HepG2 (cell line): ENCODE measurements around the gene VPS4A. TPM values are rescaled to one million over a fixed set of nuclear protein-coding genes. Genes with fewer than 3 reads are reported as not detected.
A peak's percentile ranks its signal among the peaks of the same experiment; 100 is the strongest.

ENCODE experiments used
- ATAC-seq: fragments of 200-7000 bp; cut with Tn5 transposase; 3 replicates; pipeline ENCODE4 v1.9.1; 2020; ENCODE audit warnings: mild to moderate bottlenecking, moderate library complexity
- BruUV-seq: library from RNA; stranded (reverse); fragments of 400-500 nt; replicated peaks from 2 replicates; lab custom pipeline; 2021; lab: Mats Ljungman, UMichigan
- CTCF ChIA-PET: fragments of 300-600 bp; formaldehyde crosslinking; extraction: SDS; loops from one replicate; lab custom pipeline; 2021; ENCODE audit warnings: low total read pairs, inconsistent platforms, low intra/inter-chr PET ratio; lab: Yijun Ruan, JAX
- POLR2A ChIA-PET: fragments of 350-600 bp; sonication (Branson Sonifier 250); formaldehyde crosslinking; loops from one replicate; lab custom pipeline; 2020; ENCODE audit warnings: antibody characterized with exemption, inconsistent platforms; lab: Yijun Ruan, JAX
- DNase-seq: peaks from one replicate; pipeline ENCODE4 v3.0.0-alpha.2; 2015; ENCODE audit warnings: low spot score
- FAIRE-seq: peaks from 3 replicates; lab custom pipeline; 2011; peaks lifted over from hg19 to GRCh38; lab: Jason Lieb, UNC
- H2AFZ ChIP-seq: one replicate; pipeline ENCODE4 v1.6.1; 2011; ENCODE audit warnings: low read length, inconsistent platforms
- H3K27ac ChIP-seq: fragments of 300-600 bp; 3 replicates; pipeline ENCODE4 v1.8.0; 2011; ENCODE audit warnings: mixed run types, mild to moderate bottlenecking, mixed read lengths, low read length, inconsistent platforms; ENCODE audit not compliant: insufficient read depth; ENCODE audit errors: extremely low read length
- H3K27me3 ChIP-seq, 2 experiments: fragments of 200-600 bp in 1 of 2; 2 replicates in 1 of 2; 3 replicates in 1 of 2; pipeline versions ENCODE4 v1.6.0 to v1.8.0; 2011; ENCODE audit warnings: low read length in 2 of 2, mild to moderate bottlenecking in 2 of 2, moderate library complexity in 2 of 2, inconsistent platforms in 1 of 2; ENCODE audit not compliant: insufficient read depth in 2 of 2, control insufficient read depth in 1 of 2
- H3K36me3 ChIP-seq, 2 experiments: fragments of 200-600 bp in 1 of 2; replicated peaks in 1 of 2; 2 replicates in 1 of 2; 3 replicates in 1 of 2; pipeline versions ENCODE4 v1.5.1 to v1.8.0; 2011; ENCODE audit warnings: low read length in 2 of 2, inconsistent platforms in 1 of 2; ENCODE audit not compliant: insufficient read depth in 2 of 2, control insufficient read depth in 1 of 2
- H3K4me1 ChIP-seq: 2 replicates; pipeline ENCODE4 v1.5.1; 2012; ENCODE audit warnings: low read length, inconsistent platforms; ENCODE audit not compliant: insufficient read depth
- H3K4me2 ChIP-seq: 2 replicates; pipeline ENCODE4 v1.6.0; 2011; ENCODE audit warnings: low read depth, low read length, inconsistent platforms
- H3K4me3 ChIP-seq, 3 experiments: fragments of 200-600 bp in 1 of 3; sonication (generic), shearing (Covaris generic) in 1 of 3; replicated peaks in 1 of 3; 2 replicates each; pipeline ENCODE4 v1.5.1; 2011 to 2016; ENCODE audit warnings: low read length in 3 of 3, inconsistent platforms in 2 of 3, low read depth in 2 of 3, mild to moderate bottlenecking in 2 of 3, control low read depth in 1 of 3, mixed read lengths in 1 of 3; ENCODE audit not compliant: insufficient read depth in 1 of 3
- H3K79me2 ChIP-seq: one replicate; pipeline ENCODE4 v1.6.1; 2011; ENCODE audit warnings: low read length, inconsistent platforms; ENCODE audit not compliant: insufficient read depth
- H3K9ac ChIP-seq: 2 replicates; pipeline ENCODE4 v1.6.0; 2011; ENCODE audit warnings: mild to moderate bottlenecking, low read depth, low read length, inconsistent platforms; ENCODE audit not compliant: insufficient read depth
- H3K9me3 ChIP-seq: 2 replicates; pipeline ENCODE4 v1.5.1; 2012; ENCODE audit warnings: mild to moderate bottlenecking, low read length
- H4K20me1 ChIP-seq: 2 replicates; pipeline ENCODE4 v1.6.0; 2011; ENCODE audit warnings: inconsistent platforms, mild to moderate bottlenecking, low read length, moderate library complexity; ENCODE audit not compliant: insufficient read depth
- AKAP8 ChIP-seq: sonication (generic); formaldehyde crosslinking; IDR thresholded peaks from 2 replicates; pipeline ENCODE4 v1.5.1; 2020; ENCODE audit warnings: mild to moderate bottlenecking, missing genetic modification reagents
- BRCA1 ChIP-seq: sonication (generic); formaldehyde crosslinking; IDR thresholded peaks from 2 replicates; pipeline ENCODE4 v1.4.0; 2020; ENCODE audit warnings: missing genetic modification reagents
- GATA4 ChIP-seq: sonication (generic); IDR thresholded peaks from 2 replicates; pipeline ENCODE4 v1.6.1; 2016; ENCODE audit warnings: antibody characterized with exemption, low read depth, borderline replicate concordance
- HDAC1 ChIP-seq: sonication (generic); formaldehyde crosslinking; IDR thresholded peaks from 2 replicates; pipeline ENCODE4 v1.5.1; 2020; ENCODE audit warnings: mild to moderate bottlenecking, missing genetic modification reagents
- JUNB ChIP-seq: sonication (generic); formaldehyde crosslinking; IDR thresholded peaks from 2 replicates; pipeline ENCODE4 v1.8.0; 2022; ENCODE audit warnings: missing genetic modification reagents, mild to moderate bottlenecking, borderline replicate concordance
- MBNL3 ChIP-seq: fragments of 250-450 bp; sonication (Bioruptor Pico); conservative IDR thresholded peaks from 2 replicates; pipeline ENCODE4 v1.8.0; 2022; ENCODE audit warnings: mild to moderate bottlenecking, inconsistent platforms
- NFE2 ChIP-seq: sonication (generic); formaldehyde crosslinking; IDR thresholded peaks from 2 replicates; pipeline ENCODE4 v1.4.0; 2020; ENCODE audit warnings: missing genetic modification reagents
- POLR2A ChIP-seq, 2 experiments: IDR thresholded peaks; 2 replicates each; pipeline ENCODE4 v1.6.1; 2011; ENCODE audit warnings: low read depth in 2 of 2, low read length in 2 of 2, mild to moderate bottlenecking in 1 of 2, moderate library complexity in 1 of 2; ENCODE audit not compliant: insufficient read depth in 1 of 2
- RARG ChIP-seq: sonication (generic); formaldehyde crosslinking; IDR thresholded peaks from 2 replicates; pipeline ENCODE4 v1.4.0; 2020; ENCODE audit warnings: low read depth, mild to moderate bottlenecking, missing genetic modification reagents
- RXRA ChIP-seq: sonication (generic); formaldehyde crosslinking; IDR thresholded peaks from 2 replicates; pipeline ENCODE4 v1.5.1; 2020; ENCODE audit warnings: missing genetic modification reagents
- SALL1 ChIP-seq: sonication (generic); formaldehyde crosslinking; IDR thresholded peaks from 2 replicates; pipeline ENCODE4 v1.8.0; 2022; ENCODE audit warnings: mild to moderate bottlenecking, missing genetic modification reagents
- STAT5B ChIP-seq: sonication (generic); formaldehyde crosslinking; IDR thresholded peaks from 2 replicates; pipeline ENCODE4 v1.4.0; 2020; ENCODE audit warnings: missing genetic modification reagents
- ZC3H13 ChIP-seq: sonication (generic); formaldehyde crosslinking; IDR thresholded peaks from 2 replicates; pipeline ENCODE4 v1.8.1; 2023; ENCODE audit warnings: mild to moderate bottlenecking, missing genetic modification reagents, moderate library complexity
- ZFX ChIP-seq: sonication (generic); formaldehyde crosslinking; IDR thresholded peaks from 2 replicates; pipeline ENCODE4 v1.4.0; 2020; ENCODE audit warnings: mild to moderate bottlenecking, low read depth, missing genetic modification reagents, moderate library complexity
- ZIK1 ChIP-seq: sonication (generic); formaldehyde crosslinking; IDR thresholded peaks from 2 replicates; pipeline ENCODE4 v1.5.0; 2020; ENCODE audit warnings: mild to moderate bottlenecking, low read depth, missing genetic modification reagents, borderline replicate concordance
- ZNF432 ChIP-seq: sonication (generic); formaldehyde crosslinking; IDR thresholded peaks from 2 replicates; pipeline ENCODE4 v1.5.0; 2020; ENCODE audit warnings: missing genetic modification reagents, mild to moderate bottlenecking, borderline replicate concordance
- ZNF460 ChIP-seq: sonication (generic); formaldehyde crosslinking; IDR thresholded peaks from 2 replicates; pipeline ENCODE4 v1.5.1; 2020; ENCODE audit warnings: missing genetic modification reagents, mild to moderate bottlenecking, borderline replicate concordance
- ZNF674 ChIP-seq: sonication (generic); formaldehyde crosslinking; IDR thresholded peaks from 2 replicates; pipeline ENCODE4 v1.5.0; 2020; ENCODE audit warnings: low read depth, mild to moderate bottlenecking, missing genetic modification reagents
- ZNF709 ChIP-seq: sonication (generic); formaldehyde crosslinking; IDR thresholded peaks from 2 replicates; pipeline ENCODE4 v1.5.0; 2020; ENCODE audit warnings: mild to moderate bottlenecking, missing genetic modification reagents
- ZNF720 ChIP-seq: sonication (generic); formaldehyde crosslinking; IDR thresholded peaks from 2 replicates; pipeline ENCODE4 v1.4.0; 2020; ENCODE audit warnings: missing genetic modification reagents
- ZNF788 ChIP-seq: sonication (generic); formaldehyde crosslinking; IDR thresholded peaks from 2 replicates; pipeline ENCODE4 v1.5.0; 2020; ENCODE audit warnings: mild to moderate bottlenecking, missing genetic modification reagents, borderline replicate concordance
- ZSCAN31 ChIP-seq: sonication (generic); formaldehyde crosslinking; IDR thresholded peaks from 2 replicates; pipeline ENCODE4 v1.5.0; 2020; ENCODE audit warnings: low read depth, mild to moderate bottlenecking, missing genetic modification reagents
- whole genome bisulfite sequencing: methylation state at CpG from one replicate; pipeline ENCODE4 v1.1.6; 2017; ENCODE audit warnings: low lambda C conversion rate; 5-methylcytosine and 5-hydroxymethylcytosine counted together
- in situ Hi-C: cut with HindIII; loops from 2 replicates; pipeline ENCODE4 v1.10.0; 2017; ENCODE audit warnings: low pct_unique_long_range_greater_than_20kb; ENCODE audit not compliant: extremely low pct_ligation_motif_present
- intact Hi-C: fragments of 100-400 bp; cut with micrococcal nuclease; formaldehyde crosslinking; loops from one replicate; pipeline ENCODE4 v1.10.0; 2022; ENCODE audit not compliant: unreplicated experiment
- polyA plus RNA-seq, 8 experiments: library from polyadenylated mRNA; depleted of rRNA in 3 of 8; stranded (reverse) in 7 of 8; unstranded in 1 of 8; fragments of >200 nt; fragmentation: Illumina TruSeq in 4 of 8; extraction: Trizol in 4 of 8; gene quantifications; 2 replicates each; pipeline versions ENCODE4 v1.2.1 to v1.2.3, GENCODE V29; 2011 to 2016; ENCODE audit warnings: low read depth in 4 of 8, missing spikeins in 1 of 8, mixed read lengths in 1 of 8; ENCODE audit not compliant: insufficient read depth in 1 of 8
- total RNA-seq, 5 experiments: library from RNA; depleted of rRNA; stranded (reverse); fragments of >200 nt; fragmentation: Illumina TruSeq; extraction: Trizol; gene quantifications; 2 replicates each; pipeline ENCODE4 v1.2.3, GENCODE V29; 2016; ENCODE audit warnings: low read depth in 1 of 5
- TF ChIP-seq, protein P1 (sequence below): IDR thresholded peaks from 2 replicates; pipeline ENCODE4 v1.6.1; 2016; ENCODE audit warnings: low read depth, control low read depth
- TF ChIP-seq, protein P2 (sequence below): sonication (generic); formaldehyde crosslinking; IDR thresholded peaks from 2 replicates; pipeline ENCODE4 v1.4.0; 2020; ENCODE audit warnings: mild to moderate bottlenecking, low read depth, missing genetic modification reagents
- TF ChIP-seq, protein P3 (sequence below): sonication (generic); formaldehyde crosslinking; IDR thresholded peaks from 2 replicates; pipeline ENCODE4 v1.4.0; 2020; ENCODE audit warnings: missing genetic modification reagents

The VPS4A gene
- total and polyA plus RNA-seq, 2 of the 13 experiments (the other 11 are each of a cell fraction or from before 2014, with no cell fraction given) = 13.2 to 27.9 TPM

GRCh38 chr16:69328854-69329316 is 17.7 kb downstream of the VPS4A start:
- peak overlapping the region; percentile 88 for H3K9ac ChIP-seq
- H3K4me1 ChIP-seq = peaks cover 65% of the 10 kb centered on the region
- no peak overlapping the region for H2AFZ ChIP-seq
- H3K9me3 ChIP-seq = no peaks in the 10 kb centered on the region
- no peaks in the 10 kb centered on the region for H3K27me3 ChIP-seq
- ChIA-PET POLR2A (interaction anchor here (1.7 to 5.8 kb wide), 3 partner anchors 11 to 51 kb away, joined by 5 to 52 read pairs (median 16); partner anchors contain the start of genes COG8, NIP7 and VPS4A), CTCF (no interaction called here)
- no peak overlapping the region for H3K27ac ChIP-seq
- no peak for ATAC-seq
- peaks cover 12 to 41% of the 10 kb centered on the region in 2 experiments for H3K36me3 ChIP-seq
- WGBS = 66% methylated on average over 10 of the region's 10 CpGs
- no TSS peak for BruUV-seq
- DNase-seq = no peak
- H3K4me3 ChIP-seq = peak overlapping the region; percentile 70 to 88 (median 84)
- peak overlapping the region; percentile 80 for H3K4me2 ChIP-seq
- peaks cover 66% of the 10 kb centered on the region for H3K79me2 ChIP-seq
- in situ Hi-C loops (no loop called here), intact Hi-C loops (no loop called here)
- peaks cover 31% of the 10 kb centered on the region for H4K20me1 ChIP-seq
- no peak for FAIRE-seq
- TF ChIP-seq JUNB (CRISPR knock-in tag) (no peak), ZFX (no peak), POLR2A (IDR thresholded peaks at IDR 0.05; ENCODE audit: insufficient read depth in 1 of 2, low read depth in 2 of 2, low read length in 2 of 2) (0 out of 4 replicates have a peak, but pooled peaks of 1 of the 2 experiments have one; percentile 3), ZNF709 (no peak), BRCA1 (CRISPR knock-in tag) (no peak), ZC3H13 (CRISPR knock-in tag) (peak; percentile 77; the same call in 1 of the 2 replicates), ZNF460 (CRISPR knock-in tag) (no peak), RXRA (0 out of 2 replicates have a peak, but pooled peaks have one; percentile 6), ZIK1 (CRISPR knock-in tag) (no peak), ZNF720 (no peak), GATA4 (0 out of 2 replicates have a peak, but pooled peaks have one; percentile 22), ZNF432 (no peak), AKAP8 (CRISPR knock-in tag) (peak; percentile 56; the same call in 1 of the 2 replicates), RARG (CRISPR knock-in tag) (no peak), HDAC1 (CRISPR knock-in tag) (peak; percentile 17; the same call in 1 of the 2 replicates), ZNF674 (CRISPR knock-in tag) (no peak), MBNL3 (CRISPR knock-in tag) (no peak), NFE2 (CRISPR knock-in tag) (no peak), ZNF788 (CRISPR knock-in tag) (peak; percentile 23; the same call in 1 of the 2 replicates), ZSCAN31 (CRISPR knock-in tag) (0 out of 2 replicates have a peak, but pooled peaks have one; percentile 27), SALL1 (peak; percentile 19; the same call in 1 of the 2 replicates), STAT5B (no peak)
- TF ChIP-seq, protein P1, sequence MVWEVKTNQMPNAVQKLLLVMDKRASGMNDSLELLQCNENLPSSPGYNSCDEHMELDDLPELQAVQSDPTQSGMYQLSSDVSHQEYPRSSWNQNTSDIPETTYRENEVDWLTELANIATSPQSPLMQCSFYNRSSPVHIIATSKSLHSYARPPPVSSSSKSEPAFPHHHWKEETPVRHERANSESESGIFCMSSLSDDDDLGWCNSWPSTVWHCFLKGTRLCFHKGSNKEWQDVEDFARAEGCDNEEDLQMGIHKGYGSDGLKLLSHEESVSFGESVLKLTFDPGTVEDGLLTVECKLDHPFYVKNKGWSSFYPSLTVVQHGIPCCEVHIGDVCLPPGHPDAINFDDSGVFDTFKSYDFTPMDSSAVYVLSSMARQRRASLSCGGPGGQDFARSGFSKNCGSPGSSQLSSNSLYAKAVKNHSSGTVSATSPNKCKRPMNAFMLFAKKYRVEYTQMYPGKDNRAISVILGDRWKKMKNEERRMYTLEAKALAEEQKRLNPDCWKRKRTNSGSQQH = 0 out of 2 replicates have a peak, but pooled peaks have one; percentile 12
- TF ChIP-seq, protein P2, sequence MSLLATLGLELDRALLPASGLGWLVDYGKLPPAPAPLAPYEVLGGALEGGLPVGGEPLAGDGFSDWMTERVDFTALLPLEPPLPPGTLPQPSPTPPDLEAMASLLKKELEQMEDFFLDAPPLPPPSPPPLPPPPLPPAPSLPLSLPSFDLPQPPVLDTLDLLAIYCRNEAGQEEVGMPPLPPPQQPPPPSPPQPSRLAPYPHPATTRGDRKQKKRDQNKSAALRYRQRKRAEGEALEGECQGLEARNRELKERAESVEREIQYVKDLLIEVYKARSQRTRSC (CRISPR knock-in tag) = 0 out of 2 replicates have a peak, but pooled peaks have one; percentile 4
- TF ChIP-seq, protein P3, sequence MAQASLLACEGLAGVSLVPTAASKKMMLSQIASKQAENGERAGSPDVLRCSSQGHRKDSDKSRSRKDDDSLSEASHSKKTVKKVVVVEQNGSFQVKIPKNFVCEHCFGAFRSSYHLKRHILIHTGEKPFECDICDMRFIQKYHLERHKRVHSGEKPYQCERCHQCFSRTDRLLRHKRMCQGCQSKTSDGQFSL (CRISPR knock-in tag) = no peak
